Endothelial cell of umbilical vein (primary cell): ENCODE results near the gene ITGA11. TPM values are rescaled to one million over a fixed set of nuclear protein-coding genes. Genes with fewer than 3 reads are reported as not detected.

Experiments
- BruUV-seq: library from RNA; stranded (reverse); fragments of 400-500 nt; replicated peaks from 2 replicates; lab custom pipeline; 2021; lab: Mats Ljungman, UMichigan
- CTCF ChIA-PET: fragments of 300-600, 350-600 bp; sonication (Branson Sonifier 250); formaldehyde crosslinking; loops from one replicate; lab custom pipeline; 2021; ENCODE audit warnings: antibody characterized with exemption, inconsistent platforms; lab: Charles Lee
- POLR2A ChIA-PET: fragments of 300-600, 350-600 bp; sonication (Branson Sonifier 250); formaldehyde crosslinking; loops from one replicate; lab custom pipeline; 2021; ENCODE audit warnings: antibody characterized with exemption, inconsistent platforms; lab: Charles Lee
- DNase-seq: peaks from one replicate; pipeline ENCODE4 v3.0.0-alpha.2; 2011; ENCODE audit warnings: low read depth, low spot score
- FAIRE-seq: peaks from 2 replicates; lab custom pipeline; 2011; peaks lifted over from hg19 to GRCh38; lab: Jason Lieb, UNC
- H2AFZ ChIP-seq: 2 replicates; pipeline ENCODE4 v1.6.0; 2012; ENCODE audit warnings: low read depth, low read length, control low read depth, inconsistent platforms
- H3K27ac ChIP-seq: 2 replicates; pipeline ENCODE4 v1.5.1; 2011; ENCODE audit warnings: low read depth, mild to moderate bottlenecking, control low read depth, low read length, moderate library complexity; ENCODE audit not compliant: insufficient read depth
- H3K27me3 ChIP-seq, 2 experiments: 2 replicates each; pipeline versions ENCODE4 v1.6.0 to v1.6.1; 2011; ENCODE audit warnings: low read length in 2 of 2, mixed read lengths in 1 of 2; ENCODE audit not compliant: control insufficient read depth in 2 of 2, insufficient read depth in 2 of 2
- H3K36me3 ChIP-seq, 2 experiments: 2 replicates in 1 of 2; 3 replicates in 1 of 2; pipeline ENCODE4 v1.5.1; 2011; ENCODE audit warnings: low read length in 2 of 2, mild to moderate bottlenecking in 1 of 2, moderate library complexity in 1 of 2; ENCODE audit not compliant: control insufficient read depth in 2 of 2, insufficient read depth in 2 of 2; ENCODE audit errors: extremely low read depth in 1 of 2
- H3K4me1 ChIP-seq: 3 replicates; pipeline ENCODE4 v1.5.1; 2011; ENCODE audit warnings: mild to moderate bottlenecking, low read length; ENCODE audit not compliant: control insufficient read depth, insufficient read depth; ENCODE audit errors: extremely low read depth
- H3K4me2 ChIP-seq: 2 replicates; pipeline ENCODE4 v1.6.1; 2011; ENCODE audit warnings: low read length, control low read depth, mixed read lengths; ENCODE audit not compliant: insufficient read depth
- H3K4me3 ChIP-seq, 3 experiments: fragments of 200-600 bp in 1 of 3; sonication (generic), shearing (Covaris generic) in 1 of 3; replicated peaks in 1 of 3; 2 replicates each; pipeline ENCODE4 v1.5.1; 2011 to 2016; ENCODE audit warnings: control low read depth in 3 of 3, low read length in 3 of 3, mild to moderate bottlenecking in 2 of 3, inconsistent platforms in 1 of 3, low read depth in 1 of 3, moderate library complexity in 1 of 3; ENCODE audit not compliant: insufficient read depth in 1 of 3
- H3K79me2 ChIP-seq: 2 replicates; pipeline ENCODE4 v1.6.0; 2012; ENCODE audit warnings: low read length, inconsistent platforms; ENCODE audit not compliant: control insufficient read depth, insufficient read depth
- H3K9ac ChIP-seq: replicated peaks from 2 replicates; pipeline ENCODE3; 2011; ENCODE audit warnings: low read length, control low read depth; ENCODE audit not compliant: insufficient read depth; ENCODE audit errors: extremely low read depth
- H3K9me1 ChIP-seq: replicated peaks from 3 replicates; pipeline ENCODE4 v1.6.0; 2011; ENCODE audit warnings: mild to moderate bottlenecking, low read length; ENCODE audit not compliant: control insufficient read depth, insufficient read depth; ENCODE audit errors: extremely low read depth
- H3K9me3 ChIP-seq: replicated peaks from 2 replicates; pipeline ENCODE4 v1.5.1; 2012; ENCODE audit warnings: low read length, inconsistent platforms; ENCODE audit not compliant: control insufficient read depth, insufficient read depth
- H4K20me1 ChIP-seq: replicated peaks from 2 replicates; pipeline ENCODE3; 2011; ENCODE audit warnings: mild to moderate bottlenecking, low read length; ENCODE audit not compliant: control insufficient read depth, insufficient read depth; ENCODE audit errors: extremely low read depth
- CTCF ChIP-seq, 2 donors: IDR thresholded peaks; 1 replicate in 1 of 2; 2 replicates in 1 of 2; pipeline ENCODE4 v1.5.1; 2011; ENCODE audit warnings: low read length in 2 of 2, mild to moderate bottlenecking in 2 of 2, moderate library complexity in 2 of 2, control low read depth in 1 of 2, inconsistent platforms in 1 of 2, low read depth in 1 of 2; ENCODE audit not compliant: insufficient read depth in 1 of 2; ENCODE audit errors: extremely low read depth in 1 of 2
- EZH2 ChIP-seq: IDR thresholded peaks from 2 replicates; pipeline ENCODE4 v1.6.1; 2012; ENCODE audit warnings: borderline replicate concordance, low read depth, mild to moderate bottlenecking, moderate library complexity, low read length, inconsistent platforms; ENCODE audit not compliant: severe bottlenecking
- FOS ChIP-seq: IDR thresholded peaks from 2 replicates; pipeline ENCODE4 v1.6.1; 2011; ENCODE audit warnings: mild to moderate bottlenecking, low read length, moderate library complexity, borderline replicate concordance; ENCODE audit not compliant: insufficient read depth
- GATA2 ChIP-seq: IDR thresholded peaks from 2 replicates; pipeline ENCODE4 v1.7.0; 2011; ENCODE audit warnings: low read depth, mild to moderate bottlenecking, moderate library complexity, mixed read lengths, low read length; ENCODE audit not compliant: insufficient read length, insufficient read depth
- JUN ChIP-seq: IDR thresholded peaks from 2 replicates; pipeline ENCODE4 v1.6.1; 2011; ENCODE audit warnings: borderline replicate concordance, low read depth; ENCODE audit not compliant: insufficient read length, insufficient read depth
- MAX ChIP-seq: IDR thresholded peaks from 2 replicates; pipeline ENCODE4 v1.6.1; 2011; ENCODE audit not compliant: insufficient read depth, insufficient read length
- MYC ChIP-seq: IDR thresholded peaks from one replicate; pipeline ENCODE4 v1.6.1; 2011; ENCODE audit warnings: mild to moderate bottlenecking, low read depth, low read length
- POLR2A ChIP-seq: IDR thresholded peaks from 2 replicates; pipeline ENCODE4 v1.6.1; 2012; ENCODE audit warnings: low read depth, mild to moderate bottlenecking, control low read depth, low read length
- POLR2AphosphoS5 ChIP-seq: IDR thresholded peaks from 2 replicates; pipeline ENCODE4 v1.6.1; 2012; ENCODE audit warnings: low read depth, mild to moderate bottlenecking, control low read depth, low read length, moderate library complexity; ENCODE audit not compliant: insufficient read depth
- dilution Hi-C: fragments of 300-500 bp; cut with MboI; formaldehyde crosslinking; loops from one replicate; pipeline ENCODE4 v1.15.0; 2019; ENCODE audit warnings: low sequenced_read_pairs; ENCODE audit not compliant: extremely low pct_ligation_motif_present
- intact Hi-C: fragments of 100-400 bp; cut with micrococcal nuclease; formaldehyde crosslinking; loops from one replicate; pipeline ENCODE4 v1.10.0; 2022
- polyA plus RNA-seq, 4 experiments: library from polyadenylated mRNA; depleted of rRNA in 3 of 4; stranded (reverse) in 3 of 4; unstranded in 1 of 4; fragments of >200 nt; gene quantifications; 2 replicates each; pipeline versions ENCODE4 v1.2.1 to v1.2.3, GENCODE V29; 2011 to 2012; ENCODE audit warnings: missing spikeins in 1 of 4
- total RNA-seq: library from RNA; stranded (reverse); gene quantifications from 2 replicates; pipeline ENCODE4 v1.2.3, GENCODE V29; 2021

Gene ITGA11
- total and polyA plus RNA-seq, 2 donors (not counting 3 experiments of a cell fraction or from before 2014, with no cell fraction given): 0.18 to 1.0 TPM

GRCh38 chr15:68435966-68436365 lies 4.0 kb upstream of the ITGA11 start:
- no peak overlapping the region for H2AFZ ChIP-seq
- H3K9ac ChIP-seq: no peak overlapping the region
- BruUV-seq: no TSS peak
- TF ChIP-seq POLR2AphosphoS5 (no peak), MAX (no peak), POLR2A (no peak), JUN (no peak), FOS (no peak), MYC (no peak), CTCF (IDR thresholded peaks at IDR 0.05; ENCODE audit: extremely low read depth in 1 of 2, insufficient read depth in 1 of 2, low read depth in 1 of 2, low read length in 2 of 2) (no peak), EZH2 (no peak), GATA2 (no peak)
- CTCF ChIA-PET: interaction anchor here (1.2 kb wide), 2 partner anchors 130 to 489 kb away, joined by 3 read pairs; no protein-coding TSS in a partner anchor
- no peaks in the 10 kb centered on the region for H3K36me3 ChIP-seq
- H3K79me2 ChIP-seq: no peaks in the 10 kb centered on the region
- H3K27ac ChIP-seq: no peak overlapping the region
- intact Hi-C loops (no loop called here), dilution Hi-C loops (no loop called here)
- no peak for FAIRE-seq
- H4K20me1 ChIP-seq: no peaks in the 10 kb centered on the region
- POLR2A ChIA-PET: no interaction called here
- no peaks in the 10 kb centered on the region for H3K9me3 ChIP-seq
- H3K27me3 ChIP-seq: peaks cover 61 to 83% of the 10 kb centered on the region in 2 experiments
- no peaks in the 10 kb centered on the region for H3K9me1 ChIP-seq
- peaks cover 13% of the 10 kb centered on the region for H3K4me1 ChIP-seq
- no peak for DNase-seq
- no peak overlapping the region for H3K4me2 ChIP-seq
- H3K4me3 ChIP-seq: no peak overlapping the region
